ENCODE data around the gene OPN1SW.
A peak's percentile ranks its signal among the peaks of the same experiment; 100 is the strongest.

The OPN1SW gene

GRCh38 chr7:128775744-128776474 lies at the start of gene OPN1SW:
Gene OPN1SW (minus strand): TSS chr7:128775794. CDS start chr7:128775781, 13 bp downstream.
- DNase-seq = no peak

DNA sequence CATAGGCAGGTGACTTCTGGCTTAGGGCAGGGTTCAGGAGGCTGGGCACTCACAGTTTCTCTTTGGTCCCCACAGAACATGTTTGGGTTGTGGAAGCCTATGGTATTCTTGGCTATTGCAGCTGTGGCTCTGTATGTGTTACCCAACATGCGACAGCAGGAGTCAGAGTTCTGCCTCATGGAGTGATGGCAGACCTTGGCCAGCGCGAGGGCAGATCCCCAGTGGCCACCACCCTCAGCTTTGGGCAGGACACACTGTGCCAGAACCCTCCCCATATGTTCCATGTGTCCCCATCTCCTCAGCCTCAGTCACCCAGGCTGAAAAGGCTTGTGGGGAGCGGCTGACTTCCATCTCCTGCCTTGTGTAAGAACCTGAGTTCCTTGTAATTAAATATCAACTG lies 46.1 kb upstream of the OPN1SW start:
- DNase-seq = no peak

GRCh38 chr7:128818694-128819093 lies 43.1 kb upstream of the OPN1SW start:
- DNase-seq = no peak

- DNase-seq = no peak
Measured at GRCh38 chr7:128815289-128815942, 39.8 kb upstream of the OPN1SW start.

DNA sequence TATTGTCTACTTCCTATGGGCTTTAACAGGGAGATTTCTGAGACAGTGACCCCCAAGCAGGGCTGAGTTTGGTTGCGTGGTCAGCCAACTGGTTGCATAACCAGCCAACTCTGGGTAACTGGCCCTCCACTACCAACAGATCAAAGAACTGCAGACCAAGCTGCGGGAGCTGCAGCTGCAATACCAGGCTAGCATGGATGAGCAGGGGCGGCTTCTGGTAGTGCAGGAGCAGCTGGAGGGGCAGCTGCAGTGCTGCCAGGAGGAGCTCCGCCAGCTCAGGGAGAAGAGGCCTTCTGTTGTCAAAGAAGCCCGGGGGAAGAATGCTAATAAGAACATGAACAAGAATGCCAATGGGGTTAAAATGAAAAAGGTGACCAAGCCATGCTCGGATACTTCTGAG lies 38.9 kb upstream of the OPN1SW start:
- no peak for DNase-seq

DNA sequence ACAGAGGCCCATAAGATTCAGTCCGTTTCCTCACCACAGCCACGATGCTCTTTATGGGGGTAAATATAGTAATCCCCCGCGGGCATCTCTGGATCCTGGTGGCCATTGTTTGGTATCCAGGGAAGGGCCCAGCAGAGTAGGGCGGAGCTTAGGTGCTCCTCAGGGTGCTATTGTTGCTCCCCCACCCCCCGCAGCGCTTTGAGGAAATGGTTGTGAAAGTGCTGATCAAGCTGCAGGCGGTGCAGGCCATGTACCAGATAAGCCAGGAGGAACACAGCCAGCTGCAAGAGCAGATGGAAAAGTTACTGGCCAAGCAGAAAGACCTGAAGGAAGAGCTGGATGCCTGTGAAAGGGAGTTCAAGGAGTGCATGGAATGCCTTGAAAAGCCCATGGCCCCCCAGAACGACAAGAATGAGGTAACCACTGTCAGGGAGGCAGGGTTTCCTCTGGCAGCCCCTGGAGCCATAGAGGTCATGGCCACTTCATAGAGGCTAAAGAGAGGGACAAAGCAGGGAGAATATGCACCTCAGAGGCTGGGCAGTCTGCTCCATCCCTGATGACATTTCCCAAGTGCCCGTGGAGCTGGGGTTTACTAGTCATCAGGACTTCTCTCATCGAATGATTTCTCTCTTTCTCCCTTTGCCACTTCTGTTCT lies 37.0 kb upstream of the OPN1SW start:
- peak; percentile 14 for DNase-seq

DNA sequence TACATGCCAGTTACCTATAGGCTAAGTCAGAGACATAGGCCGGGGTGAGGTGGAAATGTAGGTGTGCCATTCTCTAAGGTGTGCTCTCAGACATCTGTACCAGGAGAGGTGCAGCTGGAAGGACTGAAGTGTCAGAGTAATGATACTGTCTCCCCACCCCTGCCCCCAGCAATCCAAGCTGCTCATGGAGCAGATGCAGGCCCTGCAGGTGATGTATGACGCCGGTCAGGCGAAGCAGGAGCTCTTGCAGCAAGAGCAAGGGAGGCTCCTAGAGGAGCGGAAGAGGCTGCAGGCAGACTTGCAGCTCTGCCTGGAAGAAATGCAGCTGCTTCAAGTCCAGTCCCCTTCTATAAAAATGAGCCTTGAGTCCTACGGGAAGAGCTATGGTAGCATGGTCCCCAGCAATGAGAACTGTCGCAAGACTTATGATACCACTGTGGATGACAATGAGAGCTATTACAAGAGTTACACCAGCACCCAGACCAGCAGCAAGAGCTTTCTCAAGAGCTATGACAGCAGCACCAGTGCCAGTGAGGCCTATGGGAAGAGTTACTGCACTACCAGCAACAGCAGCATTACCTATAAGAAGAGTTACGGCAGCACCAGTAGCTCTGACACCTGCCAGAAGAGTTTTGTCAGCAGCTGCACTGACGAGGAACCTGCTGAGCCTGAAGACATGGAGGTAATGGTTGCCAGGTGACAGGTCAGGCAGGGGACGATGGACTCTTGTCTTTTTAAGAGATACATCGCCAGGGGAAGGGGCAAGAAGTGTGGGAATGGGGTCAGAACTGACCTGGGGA lies 36.2 kb upstream of the OPN1SW start:
- no peak for DNase-seq

GRCh38 chr7:128810997-128811396 lies 35.4 kb upstream of the OPN1SW start:
- DNase-seq = no peak

DNA sequence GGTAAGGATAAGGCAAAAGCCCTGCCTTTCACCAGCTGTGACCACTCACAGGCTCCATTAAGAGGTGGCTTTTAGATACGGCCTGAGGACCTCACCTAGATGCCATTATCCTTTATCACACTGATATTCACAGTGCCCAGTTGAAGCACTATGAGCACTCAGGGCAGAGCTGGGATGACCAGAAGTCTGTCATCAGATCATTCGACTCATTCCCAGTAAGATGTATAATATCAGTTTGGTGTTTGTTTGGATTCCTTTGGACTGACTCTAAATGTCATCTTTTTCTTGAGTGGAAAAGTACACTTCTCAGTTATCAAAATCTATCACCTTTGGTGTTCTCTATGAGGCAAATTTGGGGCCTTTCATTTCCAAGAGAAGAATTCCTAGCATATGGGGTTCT lies 34.9 kb upstream of the OPN1SW start:
- no peak for DNase-seq

GRCh38 chr7:128809363-128809762 lies 33.8 kb upstream of the OPN1SW start:
- no peak for DNase-seq

GRCh38 chr7:128807191-128807590 lies 31.6 kb upstream of the OPN1SW start:
- DNase-seq = no peak

DNA sequence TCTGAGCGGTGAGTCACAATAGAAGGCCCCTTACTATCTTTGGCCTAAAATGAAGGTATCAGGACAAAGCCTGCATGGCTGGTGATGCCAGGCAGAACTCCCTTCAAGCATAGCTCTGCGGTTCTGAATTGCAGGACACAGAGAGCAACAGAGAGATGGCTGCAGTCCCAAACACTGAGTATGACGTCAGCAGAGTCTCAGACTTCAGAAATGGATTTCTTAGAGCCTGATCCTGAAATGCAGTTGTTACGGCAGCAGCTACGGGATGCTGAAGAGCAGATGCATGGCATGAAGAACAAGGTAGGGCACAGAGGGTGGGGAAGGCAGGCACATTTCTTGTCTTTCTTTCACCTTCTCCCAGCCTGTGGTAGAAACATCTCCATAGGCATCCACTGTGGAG lies 29.6 kb upstream of the OPN1SW start:
- no peak for DNase-seq

DNA sequence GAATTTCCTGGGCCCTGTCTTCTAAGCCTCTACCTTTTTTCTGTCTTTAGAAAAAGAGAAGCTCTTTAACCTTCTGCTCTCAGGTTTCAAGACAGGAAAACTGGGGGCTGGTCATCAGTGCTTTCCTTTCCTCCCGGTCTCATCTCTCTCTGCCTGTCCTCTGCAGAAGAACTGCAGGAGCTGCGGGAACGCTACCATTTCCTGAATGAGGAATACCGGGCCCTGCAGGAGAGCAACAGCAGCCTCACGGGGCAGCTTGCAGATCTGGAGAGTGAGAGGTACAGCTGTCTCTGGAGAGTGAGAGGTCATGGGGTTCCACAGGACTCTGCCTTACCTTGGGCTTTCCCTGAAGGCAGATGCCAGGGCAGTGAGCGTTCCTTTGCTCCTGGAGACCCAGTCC lies 28.9 kb upstream of the OPN1SW start:
- no peak for DNase-seq

GRCh38 chr7:128801667-128802418 lies 26.2 kb upstream of the OPN1SW start:
- no peak for DNase-seq

DNA sequence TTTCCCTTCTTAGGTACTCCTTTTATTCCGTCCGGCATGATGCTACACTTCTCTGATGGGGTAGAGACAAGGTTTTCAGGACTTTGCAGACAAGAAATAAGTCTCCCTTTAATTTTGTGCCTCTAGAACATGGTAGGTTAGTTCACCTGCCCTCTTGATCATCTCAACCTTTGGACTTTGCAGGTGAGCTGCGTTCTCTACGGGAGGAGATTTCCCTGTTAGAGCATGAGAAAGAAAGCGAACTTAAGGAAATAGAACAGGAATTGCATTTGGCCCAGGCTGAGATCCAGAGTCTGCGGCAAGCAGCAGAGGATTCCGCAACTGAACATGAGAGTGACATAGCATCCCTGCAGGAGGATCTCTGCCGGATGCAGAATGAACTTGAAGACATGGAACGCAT lies 25.4 kb upstream of the OPN1SW start:
- no peak for DNase-seq

GRCh38 chr7:128800567-128800966 lies 25.0 kb upstream of the OPN1SW start:
- DNase-seq = no peak

DNA sequence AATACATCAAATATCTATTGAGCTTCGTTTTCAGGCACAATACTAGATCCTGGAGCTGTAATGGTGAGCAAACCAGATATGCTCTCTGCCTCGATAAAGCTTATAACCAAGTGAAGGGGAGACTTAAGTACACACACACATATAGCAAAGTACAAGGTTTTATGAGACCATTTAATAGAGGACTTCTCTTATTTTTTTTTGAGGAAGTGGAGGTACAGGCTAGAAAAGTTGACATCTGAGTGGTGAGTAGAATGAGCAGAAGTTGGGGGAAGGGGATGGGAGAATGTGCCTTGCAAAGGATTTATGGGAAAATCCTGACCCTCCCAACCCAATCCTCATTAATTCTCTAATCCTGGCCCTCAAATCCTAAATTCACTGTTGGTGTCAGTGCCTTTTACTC lies 23.9 kb upstream of the OPN1SW start:
- DNase-seq = no peak

DNA sequence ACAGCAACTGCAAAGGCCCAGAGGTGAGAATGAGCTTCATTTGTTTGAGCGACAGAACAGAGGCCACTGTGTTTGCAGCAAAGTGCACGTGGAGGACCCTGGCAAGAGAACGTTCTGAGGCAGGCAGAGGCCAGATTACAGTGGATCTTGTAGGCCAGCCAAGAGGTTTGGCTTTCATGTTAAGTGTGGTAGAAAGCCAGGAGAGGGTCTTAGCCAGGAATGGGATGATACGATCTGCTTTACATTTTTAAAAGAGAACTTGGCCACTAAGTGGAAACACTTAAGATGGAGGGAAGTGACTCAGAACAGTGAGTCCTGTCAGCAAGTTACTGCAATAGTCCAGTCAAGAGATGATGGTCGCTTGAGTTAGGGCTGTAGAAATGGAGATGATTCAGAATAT lies 20.7 kb upstream of the OPN1SW start:
- DNase-seq = no peak

- no peak for DNase-seq
Measured at GRCh38 chr7:128795129-128795528, 19.5 kb upstream of the OPN1SW start.

GRCh38 chr7:128794436-128794835 lies 18.8 kb upstream of the OPN1SW start:
- no peak for DNase-seq

DNA sequence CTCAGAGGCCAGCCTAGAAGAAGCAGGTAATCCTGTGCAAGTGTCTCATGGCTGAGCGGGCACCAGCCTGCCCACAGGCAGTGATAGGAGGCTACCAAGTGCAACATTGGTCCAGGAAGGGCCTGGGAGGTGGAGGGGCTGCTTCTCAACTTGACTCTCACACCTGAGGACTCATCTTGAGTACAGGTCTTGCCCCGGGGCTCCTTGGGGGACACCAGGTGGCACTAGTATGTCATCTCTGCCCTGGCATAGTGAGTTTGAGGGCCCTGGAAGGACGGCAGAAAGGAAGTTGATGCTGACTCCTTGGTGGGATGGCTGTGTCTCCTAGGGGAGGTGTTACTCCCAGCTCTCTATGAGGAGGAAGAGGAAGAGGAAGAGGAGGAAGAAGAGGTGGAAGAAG lies 18.4 kb upstream of the OPN1SW start:
- no peak for DNase-seq

- no peak for DNase-seq
Measured at GRCh38 chr7:128793181-128793547, 17.6 kb upstream of the OPN1SW start.
